Measurements from ENCODE around the gene PLEKHG4B. TPM values are rescaled to one million over a fixed set of nuclear protein-coding genes. Genes with fewer than 3 reads are reported as not detected.
"Not testable (repeated sequence)": the region's sequence is repeated elsewhere in the genome, so short reads cannot be mapped to it uniquely, and the experiment has no call there.

Gene PLEKHG4B
- total RNA-seq, 1 donor from 2014 or later = not detected

DNA sequence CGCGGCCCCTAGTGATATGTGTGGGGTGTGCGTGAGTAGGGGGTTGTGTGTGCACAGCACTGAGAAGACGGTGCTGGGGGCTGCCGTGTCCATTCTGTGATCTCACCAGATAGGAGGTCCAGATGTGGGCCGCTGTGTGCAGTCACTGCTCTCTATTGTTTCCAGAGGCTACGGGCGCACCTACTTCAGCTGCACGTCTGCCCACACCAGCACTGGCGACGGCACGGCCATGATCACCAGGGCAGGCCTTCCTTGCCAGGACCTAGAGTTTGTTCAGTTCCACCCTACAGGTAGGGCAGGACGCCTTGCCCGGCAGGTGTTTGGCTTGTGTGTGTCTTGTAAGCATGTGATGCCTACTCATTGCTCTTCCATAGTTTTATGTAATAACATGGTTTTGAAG is 138.7 kb downstream of the PLEKHG4B start:
- intact Hi-C loops (cut with micrococcal nuclease) = no loop called here
- ATAC-seq (no peak), DNase-seq (no peak)

DNA sequence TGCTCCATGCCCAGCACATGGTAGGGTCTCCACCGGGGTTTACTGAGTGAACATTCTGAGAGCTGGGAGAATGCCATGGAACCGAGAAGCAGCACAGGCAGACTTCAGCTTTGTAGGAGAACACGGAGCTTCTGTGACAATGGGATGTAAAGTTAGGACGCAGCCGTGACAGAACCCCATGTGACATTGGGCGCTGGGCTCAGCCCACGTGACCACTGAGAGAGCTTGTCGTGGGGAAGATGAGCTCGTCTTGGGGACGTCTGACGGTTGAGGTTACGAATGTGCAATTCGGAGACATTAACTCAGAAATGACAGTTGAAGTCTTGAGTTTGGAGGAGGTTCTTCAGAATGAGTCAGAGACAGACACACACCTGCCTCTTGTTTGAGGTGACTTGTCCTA is 139.7 kb downstream of the PLEKHG4B start:
- intact Hi-C loops (cut with micrococcal nuclease) = no loop called here
- DNase-seq (no peak), ATAC-seq (no peak)

DNA sequence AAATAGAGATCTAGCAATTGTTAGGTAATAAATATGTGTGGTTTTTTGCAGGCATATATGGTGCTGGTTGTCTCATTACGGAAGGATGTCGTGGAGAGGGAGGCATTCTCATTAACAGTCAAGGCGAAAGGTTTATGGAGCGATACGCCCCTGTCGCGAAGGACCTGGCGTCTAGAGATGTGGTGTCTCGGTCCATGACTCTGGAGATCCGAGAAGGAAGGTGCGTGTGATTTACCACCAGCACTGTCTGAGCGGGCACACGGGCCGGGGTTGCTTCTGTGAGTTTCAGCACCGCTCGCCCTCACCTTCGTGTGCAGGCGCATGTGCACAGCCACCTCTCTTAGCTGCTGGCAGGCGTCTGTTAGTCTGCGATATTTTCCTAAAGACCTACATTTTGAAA is 141.5 kb downstream of the PLEKHG4B start:
- ATAC-seq, DNase-seq: not testable (repeated sequence)

DNA sequence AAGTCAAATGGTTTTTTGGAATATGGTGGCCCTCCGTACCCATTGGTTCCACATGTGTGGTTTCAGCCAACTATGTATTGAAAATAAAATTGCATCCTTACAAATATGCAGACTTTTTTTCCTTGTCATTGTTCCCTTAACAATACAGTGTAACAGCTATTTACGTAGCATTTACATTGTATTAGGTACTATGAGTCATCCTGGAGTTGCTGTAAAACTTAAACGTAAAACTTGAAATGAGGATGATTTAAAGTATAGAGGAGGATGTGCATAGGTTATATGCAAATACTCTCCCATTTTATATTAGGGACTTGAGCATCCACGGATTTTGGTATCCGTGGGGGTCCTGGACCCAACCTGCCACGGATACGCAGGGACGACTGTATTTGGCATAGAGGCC is 142.5 kb downstream of the PLEKHG4B start:
- ATAC-seq = no peak
- intact Hi-C loops (cut with micrococcal nuclease) = no loop called here

More for the DNA sequence above, 141.5 kb downstream of the PLEKHG4B start:
- intact Hi-C loops (cut with micrococcal nuclease) = not testable (repeated sequence)

DNA sequence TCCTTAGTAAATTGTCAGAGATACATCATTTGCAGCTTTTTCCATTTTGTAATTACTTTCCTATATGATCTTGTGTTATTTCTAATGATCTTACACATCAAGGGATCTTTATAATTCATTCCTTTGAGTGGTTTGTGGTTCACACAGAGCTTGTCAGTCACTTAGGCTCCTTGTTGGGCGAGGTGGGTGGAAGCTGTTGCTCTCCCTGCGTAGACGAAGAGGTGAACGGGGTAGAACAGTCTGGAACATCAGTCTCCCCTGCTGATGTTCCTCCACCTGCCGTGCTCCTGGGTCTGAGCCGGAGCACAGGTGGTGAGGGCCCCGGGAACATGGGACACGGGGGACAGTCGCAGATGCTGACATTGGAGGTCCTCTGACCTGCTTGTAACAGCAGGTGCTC is 143.6 kb downstream of the PLEKHG4B start:
- intact Hi-C loops (cut with micrococcal nuclease); ATAC-seq; DNase-seq: not testable (repeated sequence)

More for the DNA sequence above, 142.5 kb downstream of the PLEKHG4B start:
- DNase-seq = no peak

DNA sequence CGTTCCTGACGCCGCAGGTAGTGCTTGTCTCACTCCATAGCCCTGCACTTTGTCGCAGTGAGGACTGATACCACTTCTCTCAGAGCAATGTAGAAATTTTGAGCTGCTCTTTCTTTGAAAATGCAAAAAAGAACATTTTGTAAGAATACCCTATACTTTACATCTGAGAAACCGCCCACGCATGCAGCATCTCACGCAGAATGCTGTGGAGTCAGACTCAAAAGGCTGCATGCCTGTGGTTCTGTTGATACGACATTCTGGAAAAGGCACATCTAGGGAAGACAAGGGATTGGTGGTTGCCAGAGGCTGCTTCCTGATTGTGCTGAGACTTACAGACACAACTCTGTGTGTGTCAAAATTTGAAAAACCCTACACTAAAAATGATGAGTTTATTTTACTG is 146.0 kb downstream of the PLEKHG4B start:
- intact Hi-C loops (cut with micrococcal nuclease); DNase-seq; ATAC-seq: not testable (repeated sequence)

Other genes starting within 250 kb of the PLEKHG4B start
- gene LRRC14B, start 99.3 kb downstream of the PLEKHG4B start, total RNA-seq = 107 TPM
- gene CCDC127, start 126.0 kb downstream of the PLEKHG4B start, total RNA-seq = 7.7 TPM
- gene SDHA, start 126.2 kb downstream of the PLEKHG4B start, total RNA-seq = 876 TPM
- 33.3 TPM for gene PDCD6, start 179.5 kb downstream of the PLEKHG4B start, total RNA-seq
- 2.1 TPM for gene AHRR, start 229.5 kb downstream of the PLEKHG4B start, total RNA-seq

Measured in left ventricle myocardium superior (tissue), 1 donor.